Panc1 (cell line): ENCODE measurements around the gene ADAD2.

ENCODE experiments used
- POLR2AphosphoS5 ChIP-seq: IDR thresholded peaks from 2 replicates; pipeline ENCODE4 v1.6.1; 2012; ENCODE audit warnings: mild to moderate bottlenecking, low read depth, low read length, moderate library complexity
- SIN3A ChIP-seq: IDR thresholded peaks from 2 replicates; pipeline ENCODE4 v1.6.1; 2012; ENCODE audit warnings: low read depth, mild to moderate bottlenecking, low read length, moderate library complexity, borderline replicate concordance; ENCODE audit not compliant: insufficient read depth
- TCF7L2 ChIP-seq: IDR thresholded peaks from 2 replicates; pipeline ENCODE4 v1.6.1; 2011; ENCODE audit warnings: mild to moderate bottlenecking, low read depth, low read length, inconsistent platforms
- TF ChIP-seq, protein P1 (sequence below): fragments of 450-650 bp; IDR thresholded peaks from 2 replicates; pipeline ENCODE4 v1.5.1; 2017; ENCODE audit warnings: mild to moderate bottlenecking
- TF ChIP-seq, protein P2 (sequence below), 2 experiments: IDR thresholded peaks; 2 replicates each; pipeline ENCODE4 v1.6.1; 2011 to 2012; ENCODE audit warnings: low read depth in 2 of 2, control low read depth in 1 of 2, low read length in 1 of 2, mild to moderate bottlenecking in 1 of 2, moderate library complexity in 1 of 2; ENCODE audit not compliant: insufficient read depth in 1 of 2

DNA sequence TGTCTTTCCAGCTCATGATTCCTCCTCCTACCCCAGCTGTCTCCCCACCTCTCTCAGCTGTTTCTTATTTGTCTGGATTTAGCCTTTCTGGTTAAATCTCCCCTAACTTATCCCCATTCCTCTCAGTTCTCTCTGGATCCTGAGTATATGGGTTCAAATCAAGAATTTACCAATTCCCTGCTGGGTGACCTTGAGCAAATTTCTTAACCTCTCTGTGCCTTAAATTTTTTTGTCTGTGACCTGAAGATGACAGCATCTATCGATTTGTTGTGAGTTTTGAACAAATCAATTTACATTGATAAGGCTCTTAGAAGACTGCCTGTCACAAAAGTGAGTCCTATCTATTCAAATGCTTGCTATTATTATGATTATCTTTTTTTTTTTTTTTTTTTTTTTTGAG is 50.8 kb downstream of the ADAD2 start:
- TF ChIP-seq, protein P1, sequence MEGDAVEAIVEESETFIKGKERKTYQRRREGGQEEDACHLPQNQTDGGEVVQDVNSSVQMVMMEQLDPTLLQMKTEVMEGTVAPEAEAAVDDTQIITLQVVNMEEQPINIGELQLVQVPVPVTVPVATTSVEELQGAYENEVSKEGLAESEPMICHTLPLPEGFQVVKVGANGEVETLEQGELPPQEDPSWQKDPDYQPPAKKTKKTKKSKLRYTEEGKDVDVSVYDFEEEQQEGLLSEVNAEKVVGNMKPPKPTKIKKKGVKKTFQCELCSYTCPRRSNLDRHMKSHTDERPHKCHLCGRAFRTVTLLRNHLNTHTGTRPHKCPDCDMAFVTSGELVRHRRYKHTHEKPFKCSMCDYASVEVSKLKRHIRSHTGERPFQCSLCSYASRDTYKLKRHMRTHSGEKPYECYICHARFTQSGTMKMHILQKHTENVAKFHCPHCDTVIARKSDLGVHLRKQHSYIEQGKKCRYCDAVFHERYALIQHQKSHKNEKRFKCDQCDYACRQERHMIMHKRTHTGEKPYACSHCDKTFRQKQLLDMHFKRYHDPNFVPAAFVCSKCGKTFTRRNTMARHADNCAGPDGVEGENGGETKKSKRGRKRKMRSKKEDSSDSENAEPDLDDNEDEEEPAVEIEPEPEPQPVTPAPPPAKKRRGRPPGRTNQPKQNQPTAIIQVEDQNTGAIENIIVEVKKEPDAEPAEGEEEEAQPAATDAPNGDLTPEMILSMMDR, result no peak
- TF ChIP-seq TCF7L2 (no peak), POLR2AphosphoS5 (no peak), SIN3A (no peak)
- TF ChIP-seq, protein P2, sequence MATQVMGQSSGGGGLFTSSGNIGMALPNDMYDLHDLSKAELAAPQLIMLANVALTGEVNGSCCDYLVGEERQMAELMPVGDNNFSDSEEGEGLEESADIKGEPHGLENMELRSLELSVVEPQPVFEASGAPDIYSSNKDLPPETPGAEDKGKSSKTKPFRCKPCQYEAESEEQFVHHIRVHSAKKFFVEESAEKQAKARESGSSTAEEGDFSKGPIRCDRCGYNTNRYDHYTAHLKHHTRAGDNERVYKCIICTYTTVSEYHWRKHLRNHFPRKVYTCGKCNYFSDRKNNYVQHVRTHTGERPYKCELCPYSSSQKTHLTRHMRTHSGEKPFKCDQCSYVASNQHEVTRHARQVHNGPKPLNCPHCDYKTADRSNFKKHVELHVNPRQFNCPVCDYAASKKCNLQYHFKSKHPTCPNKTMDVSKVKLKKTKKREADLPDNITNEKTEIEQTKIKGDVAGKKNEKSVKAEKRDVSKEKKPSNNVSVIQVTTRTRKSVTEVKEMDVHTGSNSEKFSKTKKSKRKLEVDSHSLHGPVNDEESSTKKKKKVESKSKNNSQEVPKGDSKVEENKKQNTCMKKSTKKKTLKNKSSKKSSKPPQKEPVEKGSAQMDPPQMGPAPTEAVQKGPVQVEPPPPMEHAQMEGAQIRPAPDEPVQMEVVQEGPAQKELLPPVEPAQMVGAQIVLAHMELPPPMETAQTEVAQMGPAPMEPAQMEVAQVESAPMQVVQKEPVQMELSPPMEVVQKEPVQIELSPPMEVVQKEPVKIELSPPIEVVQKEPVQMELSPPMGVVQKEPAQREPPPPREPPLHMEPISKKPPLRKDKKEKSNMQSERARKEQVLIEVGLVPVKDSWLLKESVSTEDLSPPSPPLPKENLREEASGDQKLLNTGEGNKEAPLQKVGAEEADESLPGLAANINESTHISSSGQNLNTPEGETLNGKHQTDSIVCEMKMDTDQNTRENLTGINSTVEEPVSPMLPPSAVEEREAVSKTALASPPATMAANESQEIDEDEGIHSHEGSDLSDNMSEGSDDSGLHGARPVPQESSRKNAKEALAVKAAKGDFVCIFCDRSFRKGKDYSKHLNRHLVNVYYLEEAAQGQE (IDR thresholded peaks at IDR 0.05; ENCODE audit: insufficient read depth in 1 of 2, low read depth in 2 of 2, low read length in 1 of 2), result no peak
